Islet of Langerhans (tissue), 1 donor: ENCODE measurements around the gene ZFP36L1.

Experiments
- FAIRE-seq: peaks from one replicate; lab custom pipeline; 2011; peaks lifted over from hg19 to GRCh38; lab: Jason Lieb, UNC

The ZFP36L1 gene

GRCh38 chr14:68738559-68738958 is 54.3 kb downstream of the ZFP36L1 start:
- no peak for FAIRE-seq
